Epithelial cell of esophagus (primary cell): ENCODE results near the gene CALU.

Source experiments
- DNase-seq: peaks from one replicate; pipeline ENCODE4 v3.0.0; 2010; ENCODE audit warnings: low read depth
- H3K4me3 ChIP-seq: 2 replicates; pipeline ENCODE4 v1.5.1; 2011; ENCODE audit warnings: mild to moderate bottlenecking, low read length, control low read depth
- CTCF ChIP-seq: IDR thresholded peaks from 2 replicates; pipeline ENCODE4 v1.5.1; 2011; ENCODE audit warnings: low read depth, mild to moderate bottlenecking, low read length, control low read depth, inconsistent platforms; ENCODE audit not compliant: insufficient read depth; ENCODE audit errors: missing control alignments

The CALU gene

DNA sequence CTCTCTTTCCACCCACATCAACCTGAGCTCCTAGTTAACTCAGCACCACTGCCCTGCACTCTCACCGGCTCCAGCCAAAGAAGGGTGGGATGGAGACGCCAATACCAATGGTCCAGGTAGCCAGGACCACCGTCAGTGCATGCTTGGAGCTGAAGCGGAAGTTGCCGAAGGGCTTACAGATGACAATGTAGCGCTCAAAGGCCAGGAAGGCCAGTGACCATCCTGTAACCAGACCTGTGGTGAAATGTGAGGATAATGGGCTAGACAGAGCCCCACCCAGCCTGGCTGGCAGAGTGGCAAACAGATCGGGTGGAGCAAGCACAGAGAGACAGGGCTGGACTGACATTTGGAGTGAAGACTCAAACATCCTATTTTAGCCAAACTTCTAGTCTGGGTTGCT lies 35.8 kb downstream of the CALU start:
- no peak for TF ChIP-seq CTCF
- H3K4me3 ChIP-seq, result no peak overlapping the region
- no peak for DNase-seq

GRCh38 chr7:128775744-128776474 lies 36.8 kb downstream of the CALU start, which contains the start of gene OPN1SW:
Gene OPN1SW (minus strand): TSS chr7:128775794. CDS start chr7:128775781, 13 bp downstream.
- no peak for TF ChIP-seq CTCF
- no peak within 1 kb of the TSS for H3K4me3 ChIP-seq
- no peak for DNase-seq

GRCh38 chr7:128777156-128778123 lies 38.3 kb downstream of the CALU start:
- no peak for TF ChIP-seq CTCF
- no peak for DNase-seq

DNA sequence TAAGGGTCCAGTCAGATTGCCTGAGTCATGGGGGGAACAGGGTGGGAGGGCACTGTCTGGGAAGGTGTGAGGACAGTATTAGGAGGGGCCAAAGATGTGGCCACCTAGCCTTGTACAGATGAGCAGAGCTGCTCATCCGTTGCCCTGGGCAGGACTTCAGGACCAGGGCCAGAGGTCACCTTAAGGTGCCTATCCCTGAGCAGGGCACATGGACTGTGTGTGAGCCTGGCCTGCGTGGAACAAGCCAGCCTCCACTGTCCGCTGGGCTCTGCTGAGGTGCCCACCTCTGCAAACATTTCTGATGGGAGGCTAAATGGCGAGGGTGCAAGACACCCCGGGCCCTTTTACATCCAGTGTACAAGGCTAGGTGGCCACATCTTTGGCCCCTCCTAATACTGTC lies 39.8 kb downstream of the CALU start:
- no peak for DNase-seq
- no peak overlapping the region for H3K4me3 ChIP-seq
- no peak for TF ChIP-seq CTCF

More at GRCh38 chr7:128777156-128778123, 38.3 kb downstream of the CALU start:
- H3K4me3 ChIP-seq, result no peak overlapping the region

GRCh38 chr7:128781126-128781525 lies 42.0 kb downstream of the CALU start:
- no peak for TF ChIP-seq CTCF
- DNase-seq, result no peak
- no peak overlapping the region for H3K4me3 ChIP-seq

DNA sequence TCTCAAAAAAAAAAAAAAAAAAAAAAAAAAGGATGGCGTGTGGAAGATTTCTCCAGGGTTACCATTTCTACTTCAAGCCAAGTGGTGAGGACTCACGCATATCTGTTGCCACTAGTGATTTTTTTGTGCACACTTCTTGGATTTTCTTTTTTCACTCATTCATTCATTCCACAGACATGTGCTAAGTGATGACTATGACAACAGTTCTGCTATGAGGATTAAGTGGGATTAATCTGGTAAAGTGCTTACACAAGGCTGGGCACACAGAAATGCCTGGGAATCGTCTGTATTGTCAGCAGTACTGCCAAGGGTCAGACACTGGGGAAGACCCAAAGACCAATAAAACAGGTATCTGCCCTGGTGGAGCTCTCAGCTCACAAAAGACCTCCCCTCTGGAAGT lies 42.7 kb downstream of the CALU start:
- TF ChIP-seq CTCF, result no peak
- H3K4me3 ChIP-seq, result no peak overlapping the region
- DNase-seq, result no peak
